Measurements from ENCODE around the gene TCEAL9. TPM values are rescaled to one million over a fixed set of nuclear protein-coding genes. Genes with fewer than 3 reads are reported as not detected.

TCEAL9 gene
- total and polyA plus RNA-seq, 2 of the 8 experiments (the other 6 are each of a cell fraction or from before 2014, with no cell fraction given) = 22.2 to 36.8 TPM

GRCh38 chrX:103311399-103311780, 44.9 kb upstream of the TCEAL9 start:
- POLR2A ChIA-PET (ENCODE audit: partially characterized antibody) = interaction anchor here (0.6 to 1.9 kb wide), 7 partner anchors 16 to 179 kb away, joined by 3 to 8 read pairs (median 4); partner anchors contain the start of genes TCEAL7 and TCEAL9
- no peaks in the 10 kb centered on the region for H3K4me1 ChIP-seq (replicated peaks in 1 of 4; ENCODE audit: control insufficient read depth in 3 of 4, insufficient read depth in 4 of 4, low read length in 3 of 4)
- H3K9ac ChIP-seq (replicated peaks in 1 of 4; ENCODE audit: extremely low read depth in 1 of 4, low read depth in 3 of 4, low read length in 3 of 4) = no peak overlapping the region
- H4K20me1 ChIP-seq (replicated peaks in 1 of 2; ENCODE audit: control insufficient read depth in 1 of 2, insufficient read depth in 2 of 2, low read length in 2 of 2) = no peaks in the 10 kb centered on the region
- H3K56ac ChIP-seq (replicated peaks; ENCODE audit: insufficient read length, low read depth, low read length) = no peak overlapping the region
- H2BK120ac ChIP-seq (replicated peaks; ENCODE audit: low read depth, low read length) = no peak overlapping the region
- no peak overlapping the region for H3K4ac ChIP-seq (replicated peaks; ENCODE audit: insufficient read length, low read depth, low read length)
- no peak overlapping the region for H4K91ac ChIP-seq (replicated peaks; ENCODE audit: insufficient read length, low read length)
- H3K27ac ChIP-seq (ENCODE audit: low read depth, low read length) = no peak overlapping the region
- H3K79me2 ChIP-seq (ENCODE audit: control insufficient read depth in 1 of 2, insufficient read depth in 2 of 2, low read length in 2 of 2) = no peaks in the 10 kb centered on the region
- no peak overlapping the region for H3K14ac ChIP-seq (ENCODE audit: insufficient read length)
- H3K23ac ChIP-seq (ENCODE audit: insufficient read length) = no peak overlapping the region
- H4K8ac ChIP-seq (ENCODE audit: extremely low read depth, insufficient read depth, low read length) = no peak overlapping the region
- no peak overlapping the region for H2BK15ac ChIP-seq (ENCODE audit: low read length)
- TF ChIP-seq MAX (IDR thresholded peaks at IDR 0.05) = no peak
- no peak for TF ChIP-seq E2F6 (IDR thresholded peaks at IDR 0.05)
- TF ChIP-seq SRF (IDR thresholded peaks at IDR 0.05; ENCODE audit: low read depth, low read length) = no peak
- TF ChIP-seq NANOG (IDR thresholded peaks at IDR 0.05; ENCODE audit: insufficient read depth, low read depth, low read length, poor library complexity, severe bottlenecking) = no peak
- TF ChIP-seq JUND (IDR thresholded peaks at IDR 0.05; ENCODE audit: low read length) = no peak
- TF ChIP-seq ATF3 (IDR thresholded peaks at IDR 0.05; ENCODE audit: insufficient read depth, low read depth, low read length) = no peak
- TF ChIP-seq CHD2 (IDR thresholded peaks at IDR 0.05; ENCODE audit: low read length) = no peak
- no peak for TF ChIP-seq FOSL1 (IDR thresholded peaks at IDR 0.05; ENCODE audit: insufficient read depth, low read depth, low read length)
- no peak for TF ChIP-seq CBX5 (IDR thresholded peaks at IDR 0.05; ENCODE audit: low read depth, low read length)
- WGBS, 2 experiments (ENCODE audit: extremely low coverage in 1 of 2, insufficient coverage in 1 of 2, insufficient read length in 1 of 2, insufficient replicate concordance in 2 of 2, low coverage in 1 of 2, low lambda C conversion rate in 2 of 2, missing lambda C conversion rate in 1 of 2) = 63% methylated on average over 2 of the region's 3 CpGs; no CpG with 5 or more reads in 1 of the 2 experiments
- H2BK5ac ChIP-seq (ENCODE audit: low read depth, low read length) = no peak overlapping the region
- FAIRE-seq (no peak), DNase-seq (ENCODE audit: low read depth in 1 of 2, low spot score in 2 of 2) (no peak)
- CTCF ChIA-PET (ENCODE audit: partially characterized antibody) = interaction anchor here (0.9 kb wide), 1 partner anchor 179 kb away, joined by 4 read pairs; no protein-coding TSS in a partner anchor
- H3K36me3 ChIP-seq (ENCODE audit: control insufficient read depth in 2 of 4, insufficient read depth in 4 of 4, low read length in 3 of 4) = peaks cover 0 to 6% (median 0%) of the 10 kb centered on the region in 4 experiments; a peak in 1 of 8 replicates
- H3K27me3 ChIP-seq (replicated peaks in 1 of 4; ENCODE audit: control insufficient read depth in 3 of 4, extremely low read depth in 1 of 4, insufficient read depth in 3 of 4, low read length in 3 of 4) = no peaks in the 10 kb centered on the region
- H3K9me3 ChIP-seq (ENCODE audit: insufficient read depth in 2 of 2, low read depth in 1 of 2, low read length in 1 of 2) = no peaks in the 10 kb centered on the region
- peak overlapping the region in 1 of 4 experiments; percentile 92; a peak in 2 of 8 replicates for H3K4me3 ChIP-seq (ENCODE audit: extremely low read depth in 1 of 4, insufficient read depth in 2 of 4, low read depth in 3 of 4, low read length in 4 of 4)
- no peak overlapping the region for H2BK12ac ChIP-seq (ENCODE audit: low read depth, low read length)
- no peaks in the 10 kb centered on the region for H3K79me1 ChIP-seq (ENCODE audit: low read depth, low read length)
- H2BK20ac ChIP-seq (ENCODE audit: low read length) = no peak overlapping the region
- no peak overlapping the region for H2AK5ac ChIP-seq (ENCODE audit: low read depth, low read length)
- H2AFZ ChIP-seq (ENCODE audit: low read length) = peak overlapping the region; percentile 88
- no peak overlapping the region for H4K5ac ChIP-seq (ENCODE audit: insufficient read length, low read depth, low read length)
- H3K23me2 ChIP-seq (ENCODE audit: low read depth, low read length) = no peaks in the 10 kb centered on the region; the same call in 1 of the 2 replicates
- H3K4me2 ChIP-seq (ENCODE audit: insufficient read depth in 1 of 2, low read depth in 2 of 2, low read length in 2 of 2) = peak overlapping the region; percentile 49 to 50; a peak in 3 of 4 replicates
- H3K18ac ChIP-seq (ENCODE audit: extremely low read depth, low read length) = no peak overlapping the region
